Gastroesophageal sphincter (tissue), 4 donors: ENCODE measurements around the gene TDRD9. TPM values are rescaled to one million over a fixed set of nuclear protein-coding genes. Genes with fewer than 3 reads are reported as not detected.

ENCODE experiments used
- ATAC-seq: fragments of 150-250 bp; one replicate; pipeline ENCODE4 v1.9.1; 2016; ENCODE audit warnings: mild to moderate bottlenecking, moderate library complexity
- H3K27ac ChIP-seq, 4 donors: fragments of 200-600 bp; sonication (generic) in 3 of 4; 1 replicate in 3 of 4; 2 replicates in 1 of 4; pipeline ENCODE4 v1.5.1; 2016 to 2019
- H3K27me3 ChIP-seq: fragments of 200-600 bp; sonication (generic); one replicate; pipeline ENCODE4 v1.5.1; 2019
- H3K36me3 ChIP-seq, 2 donors: fragments of 200-600 bp; sonication (generic); one replicate each; pipeline ENCODE4 v1.5.1; 2019; ENCODE audit warnings: control low read depth in 1 of 2
- H3K4me1 ChIP-seq, 3 donors: fragments of 200-600 bp; sonication (generic); 1 replicate in 2 of 3; 2 replicates in 1 of 3; pipeline ENCODE4 v1.5.1; 2016 to 2019; ENCODE audit warnings: control low read depth in 2 of 3
- H3K4me3 ChIP-seq, 2 donors: fragments of 200-600 bp; sonication (generic); one replicate each; pipeline ENCODE4 v1.5.1; 2019; ENCODE audit warnings: mild to moderate bottlenecking in 1 of 2, moderate library complexity in 1 of 2
- H3K9me3 ChIP-seq, 3 donors: fragments of 200-600 bp; sonication (generic); one replicate each; pipeline ENCODE4 v1.5.1; 2017 to 2019; ENCODE audit warnings: control low read depth in 2 of 3
- EP300 ChIP-seq: sonication (generic); formaldehyde crosslinking; IDR thresholded peaks from one replicate; pipeline ENCODE4 v1.6.1; 2017; ENCODE audit warnings: antibody characterized with exemption, mild to moderate bottlenecking
- POLR2A ChIP-seq, 2 donors: fragments of 450-650 bp; IDR thresholded peaks; one replicate each; pipeline ENCODE4 v1.6.1; 2017; ENCODE audit warnings: antibody characterized with exemption in 2 of 2, mild to moderate bottlenecking in 2 of 2, moderate library complexity in 1 of 2
- POLR2AphosphoS5 ChIP-seq: sonication (generic); formaldehyde crosslinking; IDR thresholded peaks from one replicate; pipeline ENCODE4 v1.6.1; 2017; ENCODE audit warnings: antibody characterized with exemption
- WGBS, 2 donors: methylation state at CpG; one replicate each; pipeline ENCODE4 v1.1.5; 2018; ENCODE audit warnings: low coverage in 1 of 2; 5-methylcytosine and 5-hydroxymethylcytosine counted together
- total RNA-seq, 4 donors: library from RNA; depleted of rRNA; stranded (reverse); fragments of >200 nt; gene quantifications; one replicate each; pipeline ENCODE4 v1.1.0, GENCODE V29; 2016
- TF ChIP-seq, protein P1 (sequence below), 4 experiments: fragments of 200-600 bp in 2 of 4; fragments of 450-650 bp in 2 of 4; sonication (generic) in 1 of 4; IDR thresholded peaks; one replicate each; pipeline ENCODE4 v1.5.1; 2017 to 2019; ENCODE audit warnings: antibody characterized with exemption in 4 of 4, mild to moderate bottlenecking in 2 of 4, moderate library complexity in 2 of 4

Gene TDRD9
- total RNA-seq, 4 donors from 2014 or later = 1.6 to 5.4 (median 2.3) TPM

DNA sequence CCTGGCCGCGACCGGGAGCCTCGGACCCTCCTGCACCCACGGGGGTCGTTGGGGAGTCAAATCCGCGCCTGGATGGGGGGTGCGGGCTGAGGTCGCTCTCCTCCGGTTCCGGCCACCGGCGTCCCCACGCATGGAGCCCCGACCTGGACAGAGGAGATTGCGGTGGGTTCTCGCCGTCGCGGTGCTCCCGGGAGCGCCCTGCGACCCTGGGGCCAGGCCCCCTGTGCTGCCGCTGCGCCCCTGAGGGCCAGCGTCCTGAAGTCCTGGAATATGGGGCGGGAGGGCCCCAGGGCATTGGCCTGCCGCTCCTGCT lies 157.6 kb downstream of the TDRD9 start:
- H3K4me1 ChIP-seq = peaks cover 0 to 7% (median 0%) of the 10 kb centered on the region in 3 donors
- no CpG with 5 or more reads among the region's 29 CpGs for WGBS, 2 donors
- no peak for TF ChIP-seq POLR2AphosphoS5
- TF ChIP-seq POLR2A (IDR thresholded peaks at IDR 0.05) = no peak
- TF ChIP-seq, protein P1, sequence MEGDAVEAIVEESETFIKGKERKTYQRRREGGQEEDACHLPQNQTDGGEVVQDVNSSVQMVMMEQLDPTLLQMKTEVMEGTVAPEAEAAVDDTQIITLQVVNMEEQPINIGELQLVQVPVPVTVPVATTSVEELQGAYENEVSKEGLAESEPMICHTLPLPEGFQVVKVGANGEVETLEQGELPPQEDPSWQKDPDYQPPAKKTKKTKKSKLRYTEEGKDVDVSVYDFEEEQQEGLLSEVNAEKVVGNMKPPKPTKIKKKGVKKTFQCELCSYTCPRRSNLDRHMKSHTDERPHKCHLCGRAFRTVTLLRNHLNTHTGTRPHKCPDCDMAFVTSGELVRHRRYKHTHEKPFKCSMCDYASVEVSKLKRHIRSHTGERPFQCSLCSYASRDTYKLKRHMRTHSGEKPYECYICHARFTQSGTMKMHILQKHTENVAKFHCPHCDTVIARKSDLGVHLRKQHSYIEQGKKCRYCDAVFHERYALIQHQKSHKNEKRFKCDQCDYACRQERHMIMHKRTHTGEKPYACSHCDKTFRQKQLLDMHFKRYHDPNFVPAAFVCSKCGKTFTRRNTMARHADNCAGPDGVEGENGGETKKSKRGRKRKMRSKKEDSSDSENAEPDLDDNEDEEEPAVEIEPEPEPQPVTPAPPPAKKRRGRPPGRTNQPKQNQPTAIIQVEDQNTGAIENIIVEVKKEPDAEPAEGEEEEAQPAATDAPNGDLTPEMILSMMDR (IDR thresholded peaks at IDR 0.05) = no peak
- TF ChIP-seq EP300 = no peak
- ATAC-seq = no peak
- H3K4me3 ChIP-seq = peak overlapping the region in 1 of 2 donors; percentile 39
- peaks cover 0 to 5% (median 0%) of the 10 kb centered on the region in 3 donors for H3K9me3 ChIP-seq
- H3K27me3 ChIP-seq = peaks cover 65% of the 10 kb centered on the region
- H3K27ac ChIP-seq = no peak overlapping the region
- H3K36me3 ChIP-seq = no peaks in the 10 kb centered on the region

DNA sequence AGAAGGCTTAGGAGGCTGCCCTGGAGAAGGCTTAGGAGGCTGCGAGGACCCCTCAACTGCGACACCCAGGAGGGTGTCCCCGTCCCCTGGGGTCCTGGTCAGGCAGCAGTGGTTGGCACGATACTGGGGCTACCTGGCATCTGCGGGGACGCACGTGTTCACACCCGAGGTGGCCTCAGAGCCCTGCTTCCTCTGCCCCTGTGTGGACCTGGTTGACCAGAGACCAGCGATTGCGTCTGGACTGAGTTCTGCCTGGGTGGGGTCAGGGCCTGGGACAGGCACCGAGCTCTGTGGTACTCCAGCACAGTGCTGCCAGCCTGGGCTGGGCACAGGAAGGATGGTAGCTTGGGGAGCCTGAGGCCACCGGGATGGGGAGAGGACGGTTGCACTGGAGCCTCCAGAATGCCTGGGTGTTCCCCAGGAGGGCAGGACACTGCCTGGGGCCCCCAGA lies 158.0 kb downstream of the TDRD9 start:
- peaks cover 65% of the 10 kb centered on the region for H3K27me3 ChIP-seq
- no peak overlapping the region for H3K4me3 ChIP-seq
- no peak overlapping the region for H3K27ac ChIP-seq
- no peaks in the 10 kb centered on the region for H3K36me3 ChIP-seq
- TF ChIP-seq POLR2AphosphoS5 (no peak), POLR2A (IDR thresholded peaks at IDR 0.05) (no peak), EP300 (no peak)
- TF ChIP-seq, protein P1 (IDR thresholded peaks at IDR 0.05) = no peak
- WGBS, 2 donors = no CpG with 5 or more reads among the region's 13 CpGs
- H3K4me1 ChIP-seq = peaks cover 0 to 7% (median 0%) of the 10 kb centered on the region in 3 donors
- peaks cover 0 to 5% (median 0%) of the 10 kb centered on the region in 3 donors for H3K9me3 ChIP-seq
- no peak for ATAC-seq

DNA sequence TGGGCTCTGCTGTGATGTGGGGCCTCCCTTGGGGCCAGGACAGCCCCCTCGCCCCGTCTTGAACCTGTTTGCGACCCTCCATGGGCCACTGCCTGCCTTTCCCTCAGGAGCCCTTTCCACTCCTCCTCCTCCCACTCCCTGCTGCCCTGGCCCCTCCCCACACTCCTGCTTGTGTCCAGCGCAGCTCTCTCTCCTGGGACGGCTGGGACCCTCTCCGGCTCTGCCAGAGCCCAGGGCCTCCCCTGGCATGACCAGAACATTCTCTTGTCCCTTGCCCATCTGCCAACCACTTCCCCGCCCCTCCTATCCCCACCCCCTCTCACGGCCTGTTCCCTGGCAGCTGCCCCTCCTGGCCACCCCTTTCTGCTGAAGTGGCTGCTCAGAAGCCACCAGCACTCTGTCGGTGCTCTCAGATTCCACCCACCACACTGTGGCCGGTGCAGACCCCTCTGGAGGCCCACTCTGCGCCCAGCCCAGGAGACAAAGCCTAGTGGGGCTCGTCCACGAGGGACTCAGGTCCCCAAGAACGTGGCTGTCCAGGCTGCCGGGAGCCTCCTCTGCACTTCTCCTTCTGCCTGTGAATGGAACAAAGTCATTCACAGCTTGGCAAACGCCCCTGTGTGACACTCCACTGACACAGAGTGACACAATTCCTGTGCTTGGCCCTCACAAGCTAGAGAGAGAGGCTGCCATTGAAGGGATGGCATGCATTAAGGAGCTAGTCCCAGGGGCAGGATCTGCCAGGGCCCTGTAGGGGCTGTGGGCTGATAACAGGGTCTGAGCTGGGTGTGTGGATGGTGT lies 158.6 kb downstream of the TDRD9 start:
- Histone ChIP-seq H3K4me3 (no peak overlapping the region), H3K27ac (no peak overlapping the region), H3K36me3 (no peaks in the 10 kb centered on the region), H3K4me1 (peaks cover 0 to 7% (median 0%) of the 10 kb centered on the region in 3 donors), H3K27me3 (peaks cover 66% of the 10 kb centered on the region), H3K9me3 (peaks cover 0 to 5% (median 0%) of the 10 kb centered on the region in 3 donors)
- TF ChIP-seq EP300 (no peak), POLR2AphosphoS5 (no peak), POLR2A (IDR thresholded peaks at IDR 0.05) (no peak)
- TF ChIP-seq, protein P1 (IDR thresholded peaks at IDR 0.05) = no peak
- WGBS, 2 donors = 51 to 60% methylated on average over 2 to 5 of the region's 16 CpGs
- no peak for ATAC-seq

DNA sequence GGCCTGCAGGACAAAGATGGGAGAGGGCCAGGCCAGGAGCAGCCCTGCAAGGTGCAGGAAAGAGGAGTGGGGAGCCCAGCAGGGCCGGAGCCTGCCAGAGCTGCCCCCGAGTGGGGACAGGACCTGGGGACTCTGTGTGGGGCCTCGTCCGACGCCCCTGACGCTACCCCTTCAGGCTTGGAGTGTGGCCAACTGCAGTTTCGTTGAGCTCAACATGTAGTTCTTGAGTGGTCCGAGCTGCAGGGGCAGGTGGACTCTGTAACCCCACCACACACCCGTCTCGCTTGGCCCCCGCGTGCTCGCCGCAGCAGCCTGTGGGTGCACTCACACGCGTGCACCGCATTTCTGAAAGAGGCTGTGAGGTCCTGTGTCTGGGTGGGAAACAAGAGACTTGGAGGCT lies 159.2 kb downstream of the TDRD9 start:
- no peak for ATAC-seq
- H3K4me1 ChIP-seq = peaks cover 0 to 7% (median 0%) of the 10 kb centered on the region in 3 donors
- WGBS, 2 donors = 83 to 98% methylated on average over 6 to 8 of the region's 17 CpGs
- H3K4me3 ChIP-seq = no peak overlapping the region
- no peaks in the 10 kb centered on the region for H3K36me3 ChIP-seq
- no peak for TF ChIP-seq POLR2AphosphoS5
- TF ChIP-seq, protein P1 (IDR thresholded peaks at IDR 0.05) = no peak
- no peak for TF ChIP-seq POLR2A (IDR thresholded peaks at IDR 0.05)
- no peak for TF ChIP-seq EP300
- no peak overlapping the region for H3K27ac ChIP-seq
- H3K27me3 ChIP-seq = peaks cover 66% of the 10 kb centered on the region
- H3K9me3 ChIP-seq = peaks cover 0 to 5% (median 0%) of the 10 kb centered on the region in 3 donors
